Body of pancreas (tissue), 4 donors: ENCODE results near the gene SH2D2A.

Source experiments
- POLR2A ChIP-seq, 3 donors: fragments of 450-650 bp; IDR thresholded peaks; one replicate each; pipeline ENCODE4 v1.6.1; 2016; ENCODE audit warnings: antibody characterized with exemption in 3 of 3, mild to moderate bottlenecking in 2 of 3
- TF ChIP-seq, protein P1 (sequence below), 7 experiments: fragments of 450-650 bp in 4 of 7; fragments of 200-600 bp in 3 of 7; sonication (generic) in 3 of 7; IDR thresholded peaks; one replicate each; pipeline ENCODE4 v1.5.1; 2016 to 2019; ENCODE audit warnings: antibody characterized with exemption in 7 of 7

DNA sequence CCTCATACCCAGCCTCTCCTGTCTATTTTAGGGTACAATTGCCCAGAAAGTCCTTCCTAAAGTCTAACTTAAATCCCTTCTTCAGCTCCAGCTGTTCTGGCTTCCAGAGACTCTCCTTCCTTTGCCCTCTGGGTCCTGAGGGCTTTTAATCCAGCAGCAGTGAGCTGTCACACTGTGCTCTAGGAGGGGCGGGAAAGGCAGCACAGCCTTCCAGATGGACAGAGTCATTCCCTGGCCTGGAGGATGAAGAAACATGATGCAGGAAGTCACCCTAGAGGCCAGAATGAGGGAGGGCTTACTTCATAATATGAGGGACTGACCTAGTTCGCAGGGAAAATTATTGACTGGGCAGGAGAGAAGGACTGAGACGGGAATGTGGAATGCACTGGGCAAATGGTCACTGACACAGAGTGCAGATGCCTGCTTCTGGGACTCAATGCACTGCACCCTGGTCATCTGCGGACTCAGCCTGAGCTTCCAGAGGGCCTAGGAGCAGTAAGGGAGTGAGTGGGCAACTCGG lies 1.3 kb downstream of the SH2D2A start:
- TF ChIP-seq, protein P1, sequence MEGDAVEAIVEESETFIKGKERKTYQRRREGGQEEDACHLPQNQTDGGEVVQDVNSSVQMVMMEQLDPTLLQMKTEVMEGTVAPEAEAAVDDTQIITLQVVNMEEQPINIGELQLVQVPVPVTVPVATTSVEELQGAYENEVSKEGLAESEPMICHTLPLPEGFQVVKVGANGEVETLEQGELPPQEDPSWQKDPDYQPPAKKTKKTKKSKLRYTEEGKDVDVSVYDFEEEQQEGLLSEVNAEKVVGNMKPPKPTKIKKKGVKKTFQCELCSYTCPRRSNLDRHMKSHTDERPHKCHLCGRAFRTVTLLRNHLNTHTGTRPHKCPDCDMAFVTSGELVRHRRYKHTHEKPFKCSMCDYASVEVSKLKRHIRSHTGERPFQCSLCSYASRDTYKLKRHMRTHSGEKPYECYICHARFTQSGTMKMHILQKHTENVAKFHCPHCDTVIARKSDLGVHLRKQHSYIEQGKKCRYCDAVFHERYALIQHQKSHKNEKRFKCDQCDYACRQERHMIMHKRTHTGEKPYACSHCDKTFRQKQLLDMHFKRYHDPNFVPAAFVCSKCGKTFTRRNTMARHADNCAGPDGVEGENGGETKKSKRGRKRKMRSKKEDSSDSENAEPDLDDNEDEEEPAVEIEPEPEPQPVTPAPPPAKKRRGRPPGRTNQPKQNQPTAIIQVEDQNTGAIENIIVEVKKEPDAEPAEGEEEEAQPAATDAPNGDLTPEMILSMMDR (IDR thresholded peaks at IDR 0.05): no peak
- TF ChIP-seq POLR2A (IDR thresholded peaks at IDR 0.05): peak in 2 of 3 donors; percentile 34 to 41
